GM19239 (cell line): ENCODE results near the gene B3GALT4.
"Not testable (repeated sequence)": the region's sequence is repeated elsewhere in the genome, so short reads cannot be mapped to it uniquely, and the experiment has no call there.

Experiments used
- DNase-seq: peaks from one replicate; pipeline ENCODE4 v3.0.0; 2011; ENCODE audit warnings: low spot score; ENCODE audit not compliant: insufficient read length
- FAIRE-seq: peaks from 2 replicates; lab custom pipeline; 2011; peaks lifted over from hg19 to GRCh38; lab: Jason Lieb, UNC

Gene B3GALT4, protein sequence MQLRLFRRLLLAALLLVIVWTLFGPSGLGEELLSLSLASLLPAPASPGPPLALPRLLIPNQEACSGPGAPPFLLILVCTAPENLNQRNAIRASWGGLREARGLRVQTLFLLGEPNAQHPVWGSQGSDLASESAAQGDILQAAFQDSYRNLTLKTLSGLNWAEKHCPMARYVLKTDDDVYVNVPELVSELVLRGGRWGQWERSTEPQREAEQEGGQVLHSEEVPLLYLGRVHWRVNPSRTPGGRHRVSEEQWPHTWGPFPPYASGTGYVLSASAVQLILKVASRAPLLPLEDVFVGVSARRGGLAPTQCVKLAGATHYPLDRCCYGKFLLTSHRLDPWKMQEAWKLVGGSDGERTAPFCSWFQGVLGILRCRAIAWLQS

DNA sequence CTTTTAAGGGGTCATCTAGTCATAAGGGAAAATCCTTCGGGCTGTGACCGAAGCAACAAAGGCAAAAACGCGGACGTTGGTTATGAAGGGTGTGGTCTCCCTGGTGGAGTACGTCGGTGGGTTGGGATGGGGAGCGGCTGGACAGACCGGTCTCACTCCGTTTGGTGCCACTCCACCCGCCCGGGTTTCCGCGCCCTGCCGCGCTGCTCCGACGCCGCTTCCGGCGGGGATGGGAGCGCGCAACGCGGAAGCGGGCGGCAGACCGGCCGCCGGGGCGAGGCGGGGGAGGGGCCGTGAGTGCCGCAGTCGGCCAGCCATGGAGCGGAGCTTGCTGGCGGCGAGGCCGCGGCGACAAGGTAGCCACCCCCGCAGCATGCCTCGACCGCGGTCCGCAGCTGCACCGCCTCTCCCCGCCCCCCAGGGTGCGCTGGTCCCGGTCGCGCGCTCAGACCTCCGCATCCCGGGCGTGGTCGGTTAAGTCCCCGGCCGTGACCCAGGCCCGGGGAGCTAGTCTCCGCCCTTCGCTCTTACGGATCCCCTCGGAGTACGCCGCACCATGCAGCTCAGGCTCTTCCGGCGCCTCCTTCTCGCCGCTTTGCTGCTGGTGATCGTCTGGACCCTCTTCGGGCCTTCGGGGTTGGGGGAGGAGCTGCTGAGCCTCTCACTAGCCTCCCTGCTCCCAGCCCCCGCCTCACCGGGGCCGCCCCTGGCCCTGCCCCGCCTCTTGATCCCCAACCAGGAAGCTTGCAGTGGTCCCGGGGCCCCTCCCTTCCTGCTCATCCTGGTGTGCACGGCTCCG is at the start of gene B3GALT4:
Gene B3GALT4 (plus strand): TSS at position 260 of the 799 bp plus-strand sequence. CDS start 297 bp downstream, at position 557.
- DNase-seq, result no peak
- peak; percentile 45 for FAIRE-seq

DNA sequence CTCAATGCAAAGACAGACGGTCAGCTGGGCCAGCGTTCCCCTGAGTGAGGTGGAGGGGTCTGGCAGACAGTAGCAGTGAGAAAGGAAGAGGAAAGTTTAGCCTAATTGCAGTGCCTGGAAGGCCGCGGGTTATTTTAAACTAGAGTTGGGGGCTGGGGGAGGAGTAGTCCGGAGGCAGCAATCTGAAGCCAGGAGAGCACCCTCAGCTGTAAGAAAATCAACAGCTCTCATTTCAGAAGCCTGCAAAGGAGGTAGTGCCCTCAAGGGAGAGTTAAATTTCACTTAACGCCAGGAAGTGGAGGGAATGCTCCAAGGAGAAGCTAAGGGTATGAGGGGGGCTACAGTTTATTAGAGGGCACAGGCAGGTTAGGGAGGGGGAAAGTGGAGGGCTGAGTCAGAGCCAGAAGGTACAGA is 41.7 kb upstream of the B3GALT4 start:
- DNase-seq (no peak), FAIRE-seq (no peak)

DNA sequence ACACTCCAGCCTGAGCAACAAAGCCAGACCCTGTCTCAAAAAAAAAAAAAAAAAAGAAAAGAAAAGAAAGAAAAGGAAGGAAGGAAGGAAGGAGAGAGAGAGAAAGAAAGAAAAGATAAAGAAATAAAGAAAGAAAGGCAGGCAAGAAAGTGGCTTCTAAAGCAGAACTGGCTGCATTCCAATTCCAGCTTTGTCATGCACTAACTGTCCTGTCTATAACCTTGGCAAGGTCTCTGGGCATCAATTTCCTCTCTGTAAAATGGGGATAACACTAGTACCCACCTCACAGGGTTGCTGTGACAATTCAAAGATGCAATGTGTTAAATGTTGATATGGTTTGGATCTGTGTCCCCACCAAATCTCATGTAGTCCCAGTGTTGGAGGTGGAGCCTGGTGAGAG is 40.6 kb upstream of the B3GALT4 start:
- no peak for DNase-seq
- FAIRE-seq, result no peak

DNA sequence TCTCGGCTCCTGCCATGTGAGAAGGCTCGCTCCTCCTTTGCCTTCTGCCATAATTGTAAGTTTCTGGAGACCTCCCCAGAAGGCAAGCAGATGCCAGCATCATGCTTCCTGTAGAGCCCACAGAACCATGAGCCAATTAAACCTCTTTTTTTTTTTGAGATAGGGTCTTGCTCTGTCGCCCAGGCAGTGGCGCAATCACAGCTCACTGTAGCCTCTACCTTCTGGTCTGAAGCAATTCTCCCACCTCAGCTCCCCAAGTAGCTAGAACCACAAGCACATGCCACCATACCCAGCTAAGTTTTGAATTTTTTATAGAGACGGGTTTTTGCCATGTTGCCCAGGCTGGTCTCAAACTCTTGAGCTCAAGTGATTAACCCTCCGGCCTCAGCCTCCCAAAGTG is 40.1 kb upstream of the B3GALT4 start:
- DNase-seq (no peak), FAIRE-seq (no peak)

DNA sequence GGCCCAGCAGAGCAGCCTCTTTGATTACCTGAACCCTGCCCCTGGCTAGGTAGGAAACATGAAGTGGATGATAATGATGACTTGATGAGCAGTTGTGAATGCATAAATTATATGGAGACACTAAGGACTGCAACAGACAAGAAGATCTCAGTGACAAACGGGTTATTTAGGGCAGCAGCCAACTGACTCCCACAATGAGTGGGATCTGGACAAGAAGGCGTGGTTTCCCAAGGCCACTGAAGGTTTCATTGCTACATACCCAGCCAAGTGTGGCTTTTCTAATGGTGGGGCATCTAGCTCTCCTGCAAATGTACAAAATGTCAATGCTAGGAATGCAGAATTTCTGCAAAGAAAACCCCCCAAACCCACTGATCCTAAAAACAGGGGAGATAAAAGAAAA is 39.2 kb upstream of the B3GALT4 start:
- DNase-seq, result no peak
- no peak for FAIRE-seq

DNA sequence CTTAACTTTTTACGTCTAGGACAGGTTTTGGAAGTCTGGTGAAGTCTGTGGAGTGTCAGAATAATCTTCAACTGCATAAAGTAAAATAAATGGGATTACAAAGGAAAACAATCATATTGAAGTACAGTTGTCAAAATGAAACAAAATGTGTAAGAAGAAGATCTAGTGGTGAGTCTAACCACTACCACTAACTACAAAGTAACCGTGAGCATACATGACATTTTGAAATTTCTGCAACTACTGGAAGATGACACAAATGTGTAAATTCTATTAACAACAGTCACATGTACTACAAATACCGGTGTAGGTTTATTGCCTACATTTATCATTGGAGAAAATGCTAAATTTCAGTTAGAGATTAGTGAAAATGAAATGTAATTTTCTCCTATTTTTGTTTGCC is 35.0 kb upstream of the B3GALT4 start:
- DNase-seq (no peak), FAIRE-seq (no peak)

DNA sequence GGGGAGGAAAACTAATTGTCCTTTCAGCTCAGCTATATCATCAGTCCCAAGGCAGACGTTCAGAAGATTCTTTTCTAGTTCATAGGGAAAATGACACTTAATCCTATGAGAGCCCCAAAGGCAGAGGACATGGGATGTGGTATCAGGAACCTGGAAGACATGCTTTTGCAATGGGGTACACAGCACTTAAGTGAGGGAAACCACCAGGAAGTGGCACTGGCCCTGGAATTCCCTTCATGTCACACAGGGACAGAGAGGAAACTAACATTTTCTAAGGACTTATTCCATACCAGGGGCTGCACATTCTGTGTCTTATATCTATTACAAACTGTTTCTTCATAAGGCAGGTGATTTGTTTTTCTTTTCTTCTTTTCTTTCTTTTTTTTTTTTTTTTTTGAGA is 33.4 kb upstream of the B3GALT4 start:
- FAIRE-seq (no peak), DNase-seq (no peak)

DNA sequence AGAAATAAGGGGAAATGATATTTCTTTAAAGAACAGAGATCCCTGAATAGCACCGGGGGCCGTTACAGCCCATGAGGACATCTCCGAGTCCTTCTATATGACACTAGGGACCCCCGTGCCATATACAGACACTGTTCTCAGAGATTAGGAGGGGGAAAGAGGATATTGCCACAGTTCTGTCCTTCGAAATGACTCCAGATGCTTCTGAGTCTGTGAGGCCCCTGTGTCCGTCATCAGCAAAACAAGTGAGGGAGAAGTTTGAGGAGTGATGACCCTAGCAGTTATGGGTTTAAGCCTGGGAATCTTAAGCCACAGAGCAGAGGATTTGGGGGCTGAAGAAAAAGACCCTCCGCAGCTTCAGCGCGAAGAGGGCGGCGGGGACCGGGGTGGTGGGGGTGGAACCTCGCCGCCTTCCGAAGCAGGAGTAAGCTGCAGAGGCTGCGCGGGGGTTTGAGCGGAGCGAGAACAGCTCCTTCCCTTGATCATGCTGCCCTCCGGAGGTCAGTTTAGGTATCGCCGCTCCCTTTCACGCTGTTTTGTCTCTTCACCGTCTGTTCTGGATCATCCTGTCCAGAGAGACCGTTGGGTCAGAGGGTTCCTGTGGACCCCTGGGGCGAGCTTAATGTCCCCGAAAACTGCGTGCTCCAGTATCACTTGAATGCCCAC is 28.8 kb upstream of the B3GALT4 start:
- DNase-seq, result peak; percentile 56
- peak; percentile 95 for FAIRE-seq

DNA sequence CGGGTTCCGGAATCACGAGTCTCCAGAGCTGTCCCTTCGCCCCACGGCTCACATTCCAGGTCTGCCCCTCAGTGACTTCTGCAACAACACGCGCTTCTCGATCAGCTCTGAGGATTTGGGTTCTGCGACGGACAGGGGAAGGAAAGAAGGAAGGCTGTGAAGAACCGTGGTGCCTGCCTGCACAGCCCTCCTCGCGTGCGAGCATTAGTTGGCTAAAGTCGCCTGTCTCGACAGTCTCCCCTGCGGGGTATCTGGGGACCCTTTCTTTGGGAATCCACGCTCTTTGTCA is 28.3 kb upstream of the B3GALT4 start:
- DNase-seq (no peak), FAIRE-seq (no peak)

DNA sequence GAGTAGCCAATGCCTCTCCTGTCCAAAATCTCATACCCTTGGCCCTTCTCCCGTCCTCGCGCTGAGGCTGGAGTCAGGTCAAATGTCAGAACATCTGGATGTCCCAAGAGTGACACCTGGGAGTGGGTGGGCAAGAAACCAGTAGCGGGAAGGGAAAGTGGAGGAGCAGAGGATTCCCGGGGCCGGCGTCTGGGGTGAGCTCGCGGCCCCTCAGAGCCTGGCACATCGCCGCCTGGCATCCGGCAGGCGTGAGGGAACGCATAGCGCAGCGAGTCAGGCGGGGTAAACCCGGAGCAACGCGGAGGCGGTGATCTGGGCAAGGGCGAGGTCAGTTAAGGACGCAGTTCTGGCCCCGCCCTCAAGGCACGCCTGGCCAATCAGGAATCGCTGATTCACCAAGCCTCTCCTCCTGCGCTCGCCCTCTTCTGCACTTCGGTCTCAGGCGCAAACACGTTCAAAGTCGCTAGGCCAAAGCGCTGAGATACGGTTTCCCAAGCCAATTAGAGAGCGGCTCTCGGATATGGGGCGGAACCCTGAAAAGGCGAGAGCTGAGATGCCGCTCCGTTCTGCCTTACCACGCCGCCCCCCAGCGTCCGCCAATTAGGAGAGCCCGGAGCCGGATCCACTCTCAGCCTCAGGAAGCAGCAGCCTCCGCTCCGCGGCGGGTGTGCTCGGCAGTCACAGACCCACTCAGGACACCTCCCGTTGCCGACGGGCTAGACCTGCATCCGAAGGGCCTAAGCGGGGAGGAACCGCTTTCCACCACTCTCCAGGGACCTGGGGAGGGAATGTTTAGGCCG is 27.8 kb upstream of the B3GALT4 start:
- DNase-seq, result peak; percentile 76
- FAIRE-seq, result peak; percentile 95

DNA sequence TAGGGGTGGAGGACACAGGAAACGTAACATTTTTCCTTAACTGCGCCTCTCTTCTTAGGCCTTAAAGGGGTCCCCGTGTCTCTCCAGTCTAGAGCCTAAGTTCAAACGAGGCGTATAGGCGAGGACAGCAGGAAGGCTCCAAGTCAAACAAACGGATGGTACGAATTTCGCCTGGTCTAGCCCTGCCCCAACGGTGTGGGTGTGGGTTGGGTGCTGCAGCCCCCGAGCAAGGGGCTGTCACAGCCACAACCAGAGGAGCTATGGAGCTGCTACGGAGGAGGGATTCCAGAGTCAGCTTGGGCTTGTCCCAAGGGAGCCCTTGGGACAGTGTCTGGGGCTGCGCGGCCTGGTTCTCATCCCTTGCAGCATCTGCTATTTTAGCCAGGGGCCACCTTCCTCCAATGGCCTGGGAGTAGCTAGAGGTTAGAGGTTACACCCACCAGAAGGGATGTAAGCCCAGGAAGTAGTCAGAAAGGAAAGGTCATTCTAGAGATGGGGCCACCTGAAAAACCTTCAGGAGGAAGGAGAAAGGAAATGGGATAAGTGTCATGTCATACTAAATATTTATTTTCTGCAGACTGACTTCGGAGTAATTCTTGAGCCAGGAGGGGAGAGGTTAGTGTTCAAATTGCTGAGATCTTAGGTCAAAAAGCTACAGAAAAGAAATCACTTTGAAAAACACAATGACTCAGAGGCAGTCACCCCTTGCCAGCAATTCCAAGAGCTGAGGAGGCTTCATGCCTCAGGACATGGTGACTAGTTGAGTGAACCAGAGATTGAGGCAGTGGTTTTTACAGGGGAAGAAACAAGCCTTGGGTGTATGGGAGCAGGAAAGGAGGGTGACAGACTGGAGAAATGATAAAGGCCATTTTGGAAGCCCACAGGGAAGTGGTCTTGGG is 26.9 kb upstream of the B3GALT4 start:
- FAIRE-seq, result peak; percentile 21
- no peak for DNase-seq

DNA sequence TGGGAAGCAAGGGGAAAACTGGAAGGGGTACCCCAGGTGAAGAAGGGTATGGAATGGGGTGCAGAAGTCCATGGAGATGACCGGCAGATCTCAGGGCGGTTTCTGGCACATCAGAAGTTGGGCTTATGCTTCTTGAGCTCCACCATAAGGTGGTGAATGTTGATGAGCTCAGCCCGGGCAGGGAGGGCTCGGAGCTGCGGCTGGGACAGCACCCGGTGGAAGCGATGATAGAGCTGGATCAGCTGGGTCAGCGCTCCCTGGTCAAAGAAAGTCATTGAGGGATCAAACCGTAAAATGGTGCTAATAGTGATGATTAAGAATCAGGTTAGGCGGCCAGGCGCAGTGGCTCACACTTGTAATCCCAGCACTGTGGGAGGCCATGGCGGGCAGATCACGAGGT is 26.2 kb upstream of the B3GALT4 start:
- DNase-seq (no peak), FAIRE-seq (no peak)

DNA sequence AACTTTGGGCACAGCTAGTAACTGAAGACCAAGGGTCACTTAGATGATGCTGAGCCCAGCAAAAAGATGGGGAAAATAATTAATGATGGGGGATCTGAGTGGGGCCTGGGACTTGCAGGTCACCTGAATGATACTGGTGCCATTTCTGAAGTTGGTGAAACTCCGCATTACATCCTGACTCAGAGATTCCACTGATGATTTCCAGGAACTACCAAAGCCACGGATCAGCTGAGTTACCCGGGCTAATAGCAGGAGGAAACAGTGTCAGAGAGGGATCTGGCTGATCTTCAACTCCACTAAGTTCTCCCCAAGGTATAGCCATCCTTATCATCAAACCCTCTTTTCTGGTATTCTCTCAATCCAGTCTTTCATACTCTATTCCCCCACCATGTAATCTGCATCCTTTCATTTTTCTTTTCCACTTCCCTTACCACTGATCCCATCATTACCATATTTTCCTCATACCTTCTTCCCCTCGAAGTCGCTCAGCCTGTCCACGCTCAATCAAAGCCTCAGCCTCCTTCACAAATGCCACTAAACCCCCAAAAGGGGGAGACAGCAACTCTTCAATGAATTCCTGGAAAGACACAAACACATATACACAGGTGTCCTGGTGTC is 25.4 kb upstream of the B3GALT4 start:
- FAIRE-seq, result no peak
- DNase-seq, result no peak

DNA sequence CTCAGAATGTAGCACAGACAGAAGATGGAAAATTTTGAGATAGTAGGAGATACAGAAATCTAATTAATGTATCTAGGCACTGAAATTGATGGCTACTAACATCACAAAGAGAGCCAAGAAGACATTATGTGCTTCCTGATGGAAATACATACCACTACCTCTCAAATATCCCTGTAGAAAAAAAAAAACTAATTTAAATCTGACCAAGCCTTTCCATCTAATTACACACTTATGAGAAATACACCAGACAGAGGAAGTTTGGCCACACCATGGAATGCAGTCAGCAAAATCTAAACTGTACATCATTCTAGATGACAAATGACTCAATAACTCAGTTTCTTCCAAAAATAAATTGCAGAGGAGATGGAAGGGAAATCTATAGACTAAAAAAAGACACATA is 24.2 kb upstream of the B3GALT4 start:
- DNase-seq (no peak), FAIRE-seq (no peak)

DNA sequence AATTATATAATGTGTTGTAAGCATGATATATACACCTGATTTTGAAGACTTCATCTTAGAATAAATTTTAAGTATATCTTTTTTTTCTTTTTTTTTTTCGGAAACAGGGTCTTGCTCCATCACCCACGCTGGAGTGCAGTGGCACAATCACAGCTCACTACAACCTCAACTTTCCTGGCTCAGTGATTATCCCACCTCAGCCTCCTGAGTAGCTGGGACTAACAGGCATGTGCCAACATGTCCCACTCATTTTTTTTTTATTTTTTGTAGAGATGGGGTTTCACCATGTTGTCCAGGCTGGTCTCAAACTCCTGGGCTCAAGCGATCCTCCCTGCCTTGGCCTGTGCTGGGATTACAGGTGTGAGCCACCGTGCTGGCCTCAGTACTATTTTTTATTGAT is 22.3 kb upstream of the B3GALT4 start:
- FAIRE-seq (no peak), DNase-seq (no peak)

DNA sequence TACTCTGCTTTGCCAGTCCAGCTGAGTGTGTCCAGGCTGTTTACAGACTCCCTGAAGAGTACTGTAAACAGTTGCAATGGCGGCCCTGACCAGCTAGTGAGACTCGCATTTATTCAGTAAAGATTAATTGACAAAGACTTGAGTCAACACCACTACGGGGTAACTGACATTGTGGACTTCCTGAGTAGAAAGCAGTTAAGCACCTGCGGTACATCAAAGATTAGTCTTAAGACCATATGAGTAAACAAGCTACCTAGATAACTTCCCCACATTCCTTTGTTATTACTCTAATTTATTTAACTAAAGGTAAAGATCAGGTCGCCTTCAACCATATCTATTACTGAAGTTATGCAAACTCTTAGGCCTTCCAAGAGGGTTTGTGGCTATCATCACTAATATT is 17.9 kb upstream of the B3GALT4 start:
- FAIRE-seq (no peak), DNase-seq (no peak)

DNA sequence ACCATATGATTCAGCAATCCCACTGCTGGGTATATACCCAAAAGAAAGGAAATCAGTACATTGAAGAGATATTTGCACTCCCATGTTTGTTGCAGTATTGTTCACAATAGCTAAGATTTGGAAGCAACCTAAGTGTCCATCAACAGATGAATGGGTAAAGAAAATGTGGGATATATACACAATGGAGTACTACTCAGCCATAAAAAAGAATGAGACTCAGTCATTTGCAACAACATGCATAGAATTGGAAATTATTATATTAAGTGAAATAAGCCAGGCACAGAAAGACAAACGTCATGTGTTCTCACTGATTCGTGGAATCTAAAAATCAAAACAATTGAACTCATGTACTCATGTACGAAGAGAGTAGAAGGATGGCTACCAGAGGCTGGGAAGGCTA is 14.4 kb upstream of the B3GALT4 start:
- FAIRE-seq, DNase-seq: not testable (repeated sequence)

DNA sequence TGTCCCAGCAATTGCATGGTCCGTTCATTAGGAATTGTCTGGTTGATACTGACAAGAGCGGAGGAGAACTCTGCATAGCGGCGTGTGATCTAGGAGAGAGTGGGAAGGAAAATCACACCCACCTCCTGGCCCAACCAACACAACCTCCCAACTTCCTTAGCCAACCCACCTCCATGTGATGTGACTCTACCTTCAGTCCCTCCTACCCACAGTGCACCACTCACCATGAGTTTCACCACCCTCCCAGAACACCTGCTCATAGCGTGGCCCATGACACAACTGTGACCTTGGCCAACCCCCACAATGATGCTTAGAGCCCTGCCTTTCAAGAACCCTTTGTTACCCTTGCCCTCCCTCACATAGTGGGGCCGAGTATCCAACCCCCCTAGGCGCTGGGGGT is 12.9 kb upstream of the B3GALT4 start:
- no peak for FAIRE-seq
- DNase-seq, result no peak

DNA sequence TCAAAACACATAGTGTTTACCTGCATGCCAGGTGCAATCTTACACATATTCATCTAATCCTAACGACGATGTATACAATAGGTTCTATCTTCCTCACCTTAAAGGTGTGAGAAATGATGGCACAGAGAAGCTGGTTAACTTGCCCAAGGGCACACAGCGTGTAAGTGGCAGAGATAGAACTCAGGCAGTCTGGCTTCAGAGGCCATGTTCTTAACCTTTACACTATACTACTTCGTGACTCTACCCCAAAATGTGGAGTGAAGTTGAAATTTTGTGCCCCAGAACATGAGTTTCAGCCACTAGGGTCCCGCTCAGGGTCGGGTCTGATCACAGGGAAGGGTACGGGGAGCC is 5.8 kb upstream of the B3GALT4 start:
- no peak for DNase-seq
- no peak for FAIRE-seq
